ENCODE data around the gene GLYR1.
"Not testable (repeated sequence)": the region's sequence is repeated elsewhere in the genome, so short reads cannot be mapped to it uniquely, and the experiment has no call there.

GLYR1 gene

GRCh38 chr16:4846901-4847773 is at the start of gene GLYR1, which contains the start of gene UBN1:
GLYR1 (minus strand) TSS chr16:4847288; CDS start chr16:4847265, 23 bp downstream.
UBN1 (plus strand) TSS chr16:4847481; CDS start chr16:4852918, 5,437 bp downstream.
- DNase-seq, result peak; percentile 75

- not testable (repeated sequence) for DNase-seq
Observed at GRCh38 chr16:4896761-4897160, 49.7 kb upstream of the GLYR1 start.

GRCh38 chr16:4895366-4895765 is 48.3 kb upstream of the GLYR1 start:
- no peak for DNase-seq

- DNase-seq, result no peak
Observed at GRCh38 chr16:4894276-4895150, 47.4 kb upstream of the GLYR1 start.

GRCh38 chr16:4893103-4893862 is 46.2 kb upstream of the GLYR1 start:
- DNase-seq, result no peak

- DNase-seq, result no peak
Observed at GRCh38 chr16:4892361-4893102, 45.4 kb upstream of the GLYR1 start.

- no peak for DNase-seq
Observed at GRCh38 chr16:4891886-4892216, 44.8 kb upstream of the GLYR1 start.

- DNase-seq, result no peak
Observed at GRCh38 chr16:4891097-4891885, 44.2 kb upstream of the GLYR1 start.

GRCh38 chr16:4890686-4891085 is 43.6 kb upstream of the GLYR1 start:
- no peak for DNase-seq

- DNase-seq, result no peak
Observed at GRCh38 chr16:4890026-4890425, 42.9 kb upstream of the GLYR1 start.

GRCh38 chr16:4888428-4889135 is 41.5 kb upstream of the GLYR1 start:
- DNase-seq, result no peak

- no peak for DNase-seq
Observed at GRCh38 chr16:4886151-4886550, 39.1 kb upstream of the GLYR1 start.

- DNase-seq, result no peak
Observed at GRCh38 chr16:4884972-4885874, 38.1 kb upstream of the GLYR1 start.

- DNase-seq, result no peak
Observed at GRCh38 chr16:4884209-4884608, 37.1 kb upstream of the GLYR1 start.

GRCh38 chr16:4883501-4883900 is 36.4 kb upstream of the GLYR1 start:
- DNase-seq, result no peak

- no peak for DNase-seq
Observed at GRCh38 chr16:4882633-4883285, 35.7 kb upstream of the GLYR1 start.

- DNase-seq, result no peak
Observed at GRCh38 chr16:4882000-4882632, 35.0 kb upstream of the GLYR1 start.

GRCh38 chr16:4880006-4880580 is 33.0 kb upstream of the GLYR1 start:
- DNase-seq, result no peak

Data from cortex of kidney (tissue), 1 donor.